ENCODE data around the gene CMTR1. TPM values are rescaled to one million over a fixed set of nuclear protein-coding genes. Genes with fewer than 3 reads are reported as not detected.

Gene CMTR1
- total RNA-seq, 2 donors from 2014 or later, result 15.8 to 23.4 TPM

- TF ChIP-seq POLR2A (IDR thresholded peaks at IDR 0.05), result no peak
- TF ChIP-seq CTCF (IDR thresholded peaks at IDR 0.05), result no peak
- Histone ChIP-seq H3K9me3 (no peaks in the 10 kb centered on the region), H3K4me1 (no peaks in the 10 kb centered on the region), H3K27ac (no peak overlapping the region), H3K4me3 (no peak overlapping the region), H3K27me3 (no peaks in the 10 kb centered on the region), H3K36me3 (replicated peaks in 1 of 2; ENCODE audit: insufficient read depth in 1 of 2, low read depth in 2 of 2) (peaks cover 0 to 13% of the 10 kb centered on the region in 2 donors)
- DNase-seq (no peak), ATAC-seq (no peak)
- intact Hi-C loops (cut with DNase I), result no loop called here
- 77% methylated on average over 1 of the region's 1 CpG; no CpG with 5 or more reads in 1 of the 2 donors for WGBS, 2 donors
These were observed 47.2 kb downstream of the CMTR1 start for GRCh38 chr6:37480118-37480736.

DNA sequence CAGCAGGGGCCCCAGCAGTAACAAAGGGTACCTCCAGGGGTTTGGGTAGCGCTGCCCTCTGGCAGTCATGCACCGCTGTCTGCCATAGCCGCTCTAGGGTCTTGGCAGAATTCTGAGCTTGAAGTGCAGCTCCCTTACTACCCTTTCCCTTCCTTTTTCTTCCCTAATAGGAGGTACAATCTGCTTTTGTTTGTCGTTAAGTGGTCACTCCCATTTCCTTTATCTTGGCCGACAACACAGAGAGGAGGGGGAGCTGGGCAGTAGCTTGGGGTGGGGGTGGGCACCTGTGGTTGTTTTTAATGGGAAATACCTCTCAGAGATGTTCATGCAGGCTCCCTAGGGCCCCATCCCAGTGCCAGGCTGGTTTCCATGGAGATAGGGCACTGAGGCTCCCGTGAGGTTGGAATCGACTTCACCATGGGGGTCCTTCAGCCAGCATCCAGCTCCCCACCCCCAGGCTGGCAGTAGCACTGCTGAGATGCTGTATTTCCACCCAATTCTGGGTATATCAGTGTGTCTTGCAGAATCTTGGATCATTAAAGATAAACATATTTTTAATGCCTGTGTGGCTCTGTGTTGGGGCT is 48.0 kb downstream of the CMTR1 start:
- no peak overlapping the region for H3K4me3 ChIP-seq
- DNase-seq (no peak), ATAC-seq (no peak)
- H3K27me3 ChIP-seq, result no peaks in the 10 kb centered on the region
- no peaks in the 10 kb centered on the region for H3K9me3 ChIP-seq
- no peak overlapping the region for H3K27ac ChIP-seq
- H3K36me3 ChIP-seq (replicated peaks in 1 of 2; ENCODE audit: insufficient read depth in 1 of 2, low read depth in 2 of 2), result peaks cover 0 to 8% of the 10 kb centered on the region in 2 donors
- TF ChIP-seq POLR2A (IDR thresholded peaks at IDR 0.05) (no peak), CTCF (IDR thresholded peaks at IDR 0.05) (no peak)
- H3K4me1 ChIP-seq, result no peaks in the 10 kb centered on the region
- intact Hi-C loops (cut with DNase I), result no loop called here
- 69 to 75% methylated on average over 7 of the region's 7 CpGs for WGBS, 2 donors

GRCh38 chr6:37481711-37482605 is 48.9 kb downstream of the CMTR1 start:
- TF ChIP-seq POLR2A (IDR thresholded peaks at IDR 0.05) (no peak), CTCF (IDR thresholded peaks at IDR 0.05) (no peak)
- intact Hi-C loops (cut with DNase I), result no loop called here
- Histone ChIP-seq H3K4me1 (no peaks in the 10 kb centered on the region), H3K27ac (no peak overlapping the region), H3K4me3 (no peak overlapping the region), H3K36me3 (replicated peaks in 1 of 2; ENCODE audit: insufficient read depth in 1 of 2, low read depth in 2 of 2) (peaks cover 0 to 6% of the 10 kb centered on the region in 2 donors), H3K9me3 (no peaks in the 10 kb centered on the region), H3K27me3 (no peaks in the 10 kb centered on the region)
- DNase-seq (no peak), ATAC-seq (no peak)
- 78 to 83% methylated on average over 14 to 15 of the region's 15 CpGs for WGBS, 2 donors

DNA sequence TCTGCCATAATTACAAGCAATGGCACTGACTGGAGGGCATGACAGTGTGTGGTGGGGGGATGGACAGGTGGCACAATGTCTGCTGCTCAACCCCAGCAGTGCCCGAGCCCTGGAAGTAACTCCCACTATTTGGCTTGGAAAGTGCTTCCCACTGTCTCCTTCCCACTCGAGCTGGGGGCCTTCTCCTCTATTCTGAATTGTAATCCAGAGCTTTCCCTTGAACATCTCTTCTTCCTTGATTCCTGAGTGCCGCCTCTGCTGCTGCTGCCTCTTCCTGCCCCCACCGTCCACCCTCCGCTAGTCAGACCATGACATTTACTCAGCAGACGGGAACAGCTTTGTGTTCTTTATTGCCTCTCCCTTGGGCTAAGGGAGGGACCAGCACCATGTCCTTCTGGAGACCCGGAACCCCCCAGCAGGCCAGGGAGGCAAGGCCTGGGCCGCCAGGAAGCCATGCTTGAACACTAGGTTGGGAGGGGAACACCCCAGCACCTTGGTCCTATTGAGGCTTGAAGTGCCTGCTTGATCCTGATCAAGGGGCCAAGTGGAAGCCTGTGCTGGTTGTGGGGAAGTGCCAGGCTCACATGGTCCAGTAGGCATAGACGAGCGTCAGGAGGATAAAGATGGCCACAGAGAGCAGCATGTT is 49.7 kb downstream of the CMTR1 start:
- DNase-seq, result no peak
- intact Hi-C loops (cut with DNase I), result no loop called here

More for the DNA sequence above, 49.7 kb downstream of the CMTR1 start:
- Histone ChIP-seq H3K4me3 (no peak overlapping the region), H3K9me3 (no peaks in the 10 kb centered on the region), H3K36me3 (replicated peaks in 1 of 2; ENCODE audit: insufficient read depth in 1 of 2, low read depth in 2 of 2) (peaks cover 0 to 6% of the 10 kb centered on the region in 2 donors), H3K27ac (no peak overlapping the region), H3K27me3 (no peaks in the 10 kb centered on the region), H3K4me1 (no peaks in the 10 kb centered on the region)
- TF ChIP-seq CTCF (IDR thresholded peaks at IDR 0.05) (no peak), POLR2A (IDR thresholded peaks at IDR 0.05) (no peak)
- WGBS, 2 donors, result 74 to 81% methylated on average over 9 to 10 of the region's 10 CpGs
- no peak for ATAC-seq

Data from body of pancreas (tissue), 4 donors.